ENCODE data around the gene ABHD8. TPM values are rescaled to one million over a fixed set of nuclear protein-coding genes. Genes with fewer than 3 reads are reported as not detected.

The ABHD8 gene
- total and polyA plus RNA-seq, 11 donors: 7.4 to 21.8 (median 11.6) TPM

DNA sequence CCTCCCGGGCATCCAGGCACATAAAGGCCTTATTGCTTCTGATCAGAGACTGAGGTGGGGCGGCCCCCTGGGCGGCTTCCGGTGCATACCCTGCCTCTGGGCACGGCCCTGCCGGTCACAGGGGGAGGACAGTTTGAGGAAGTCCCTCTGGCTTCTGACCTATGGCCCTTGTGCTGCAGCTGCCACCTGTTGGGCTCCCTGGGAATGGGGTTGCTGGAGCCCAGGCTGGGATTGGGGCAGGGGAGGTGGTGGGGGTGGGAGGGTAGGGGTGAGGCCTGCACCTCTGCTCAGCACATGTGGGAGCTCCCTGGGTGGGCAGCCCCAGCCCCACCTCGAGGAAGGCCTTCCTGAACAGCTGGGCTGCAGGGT, 20.7 kb upstream of the ABHD8 start:
- ATAC-seq (no peak), DNase-seq (no peak)
- no peaks in the 10 kb centered on the region for H3K9me3 ChIP-seq
- intact Hi-C loops (cut with DNase I): no loop called here
- H3K27me3 ChIP-seq: peaks cover 0 to 3% (median 0%) of the 10 kb centered on the region in 9 donors
- H3K27ac ChIP-seq: no peak overlapping the region
- H3K36me3 ChIP-seq: peaks cover 0 to 50% (median 28%) of the 10 kb centered on the region in 9 donors
- H3K4me3 ChIP-seq: peak overlapping the region in 2 of 12 donors; percentile 7 to 46
- 37 to 67% (median 44%) methylated on average over 1 to 7 of the region's 7 CpGs for WGBS, 4 donors
- TF ChIP-seq, protein P1, sequence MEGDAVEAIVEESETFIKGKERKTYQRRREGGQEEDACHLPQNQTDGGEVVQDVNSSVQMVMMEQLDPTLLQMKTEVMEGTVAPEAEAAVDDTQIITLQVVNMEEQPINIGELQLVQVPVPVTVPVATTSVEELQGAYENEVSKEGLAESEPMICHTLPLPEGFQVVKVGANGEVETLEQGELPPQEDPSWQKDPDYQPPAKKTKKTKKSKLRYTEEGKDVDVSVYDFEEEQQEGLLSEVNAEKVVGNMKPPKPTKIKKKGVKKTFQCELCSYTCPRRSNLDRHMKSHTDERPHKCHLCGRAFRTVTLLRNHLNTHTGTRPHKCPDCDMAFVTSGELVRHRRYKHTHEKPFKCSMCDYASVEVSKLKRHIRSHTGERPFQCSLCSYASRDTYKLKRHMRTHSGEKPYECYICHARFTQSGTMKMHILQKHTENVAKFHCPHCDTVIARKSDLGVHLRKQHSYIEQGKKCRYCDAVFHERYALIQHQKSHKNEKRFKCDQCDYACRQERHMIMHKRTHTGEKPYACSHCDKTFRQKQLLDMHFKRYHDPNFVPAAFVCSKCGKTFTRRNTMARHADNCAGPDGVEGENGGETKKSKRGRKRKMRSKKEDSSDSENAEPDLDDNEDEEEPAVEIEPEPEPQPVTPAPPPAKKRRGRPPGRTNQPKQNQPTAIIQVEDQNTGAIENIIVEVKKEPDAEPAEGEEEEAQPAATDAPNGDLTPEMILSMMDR (IDR thresholded peaks at IDR 0.05): no peak
- no peak for TF ChIP-seq POLR2A (IDR thresholded peaks at IDR 0.05)
- peaks cover 0 to 17% (median 0%) of the 10 kb centered on the region in 12 donors for H3K4me1 ChIP-seq

DNA sequence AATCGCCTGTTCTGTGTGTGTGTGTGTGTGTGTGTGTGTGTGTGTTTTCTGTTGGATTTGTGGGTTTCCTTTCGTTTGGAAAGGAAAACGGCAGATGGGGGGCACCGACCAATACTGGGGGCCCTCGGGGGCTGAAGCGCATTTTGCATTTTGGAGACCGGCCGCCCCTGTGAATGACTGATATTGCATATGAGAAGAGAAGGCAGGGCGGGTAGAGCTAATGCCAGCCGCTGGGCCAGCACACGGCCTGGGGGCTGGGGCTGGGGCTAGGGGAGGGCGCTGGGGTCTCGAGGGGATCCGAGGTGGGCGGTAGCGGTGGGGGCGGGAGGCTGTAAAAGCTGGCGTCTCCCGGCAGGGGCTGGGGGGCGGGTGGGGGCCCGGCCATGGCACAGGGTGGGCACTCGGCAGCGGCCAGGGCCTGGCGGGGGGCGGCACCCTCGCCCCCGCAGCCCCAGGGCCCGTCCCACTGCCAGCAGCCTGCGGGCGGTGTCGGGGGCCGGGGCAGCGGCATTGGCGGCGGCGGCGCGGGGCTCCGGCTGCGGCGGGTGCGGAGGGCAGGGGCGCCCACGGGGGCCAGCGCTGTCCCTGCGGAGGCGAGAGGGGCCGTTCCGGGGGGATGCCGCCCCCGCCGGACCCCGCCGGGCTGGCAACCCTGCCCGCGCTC, 20.2 kb upstream of the ABHD8 start:
- DNase-seq (no peak), ATAC-seq (no peak)
- Histone ChIP-seq H3K4me3 (peak overlapping the region in 2 of 12 donors; percentile 7 to 46), H3K27ac (no peak overlapping the region), H3K9me3 (no peaks in the 10 kb centered on the region), H3K36me3 (peaks cover 0 to 53% (median 30%) of the 10 kb centered on the region in 9 donors), H3K27me3 (no peaks in the 10 kb centered on the region), H3K4me1 (peaks cover 0 to 12% (median 0%) of the 10 kb centered on the region in 12 donors)
- no peak for TF ChIP-seq POLR2A (IDR thresholded peaks at IDR 0.05)
- TF ChIP-seq, protein P1 (IDR thresholded peaks at IDR 0.05): no peak
- intact Hi-C loops (cut with DNase I): no loop called here
- WGBS, 4 donors: 42 to 86% (median 51%) methylated on average over 11 to 56 of the region's 56 CpGs

DNA sequence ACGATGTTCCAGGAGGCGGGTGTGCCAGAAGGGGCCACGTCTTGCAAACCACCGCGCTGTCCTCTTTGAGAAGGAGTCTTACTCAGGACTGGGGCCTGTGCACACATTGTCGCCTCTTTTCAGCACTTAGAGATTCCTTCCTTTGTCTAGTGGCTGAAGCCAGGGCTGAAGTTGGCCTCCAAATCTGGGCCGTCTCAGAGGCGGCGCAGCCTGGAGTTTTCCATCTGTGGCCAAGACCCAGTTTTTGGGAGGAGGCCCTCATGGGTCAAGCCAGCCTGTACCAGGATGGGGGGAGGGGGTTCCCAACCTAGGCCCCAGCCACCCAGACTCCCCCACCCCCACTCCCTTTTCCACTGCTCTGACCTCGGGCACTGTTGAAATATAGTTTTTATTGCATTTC, 19.6 kb upstream of the ABHD8 start:
- DNase-seq (no peak), ATAC-seq (no peak)
- Histone ChIP-seq H3K27ac (no peak overlapping the region), H3K4me1 (peaks cover 0 to 8% (median 0%) of the 10 kb centered on the region in 12 donors), H3K36me3 (peaks cover 0 to 50% (median 30%) of the 10 kb centered on the region in 9 donors), H3K4me3 (no peak overlapping the region), H3K27me3 (no peaks in the 10 kb centered on the region), H3K9me3 (no peaks in the 10 kb centered on the region)
- no peak for TF ChIP-seq POLR2A (IDR thresholded peaks at IDR 0.05)
- TF ChIP-seq, protein P1 (IDR thresholded peaks at IDR 0.05): no peak
- intact Hi-C loops (cut with DNase I): no loop called here
- 67 to 83% (median 81%) methylated on average over 5 to 10 of the region's 10 CpGs for WGBS, 4 donors

DNA sequence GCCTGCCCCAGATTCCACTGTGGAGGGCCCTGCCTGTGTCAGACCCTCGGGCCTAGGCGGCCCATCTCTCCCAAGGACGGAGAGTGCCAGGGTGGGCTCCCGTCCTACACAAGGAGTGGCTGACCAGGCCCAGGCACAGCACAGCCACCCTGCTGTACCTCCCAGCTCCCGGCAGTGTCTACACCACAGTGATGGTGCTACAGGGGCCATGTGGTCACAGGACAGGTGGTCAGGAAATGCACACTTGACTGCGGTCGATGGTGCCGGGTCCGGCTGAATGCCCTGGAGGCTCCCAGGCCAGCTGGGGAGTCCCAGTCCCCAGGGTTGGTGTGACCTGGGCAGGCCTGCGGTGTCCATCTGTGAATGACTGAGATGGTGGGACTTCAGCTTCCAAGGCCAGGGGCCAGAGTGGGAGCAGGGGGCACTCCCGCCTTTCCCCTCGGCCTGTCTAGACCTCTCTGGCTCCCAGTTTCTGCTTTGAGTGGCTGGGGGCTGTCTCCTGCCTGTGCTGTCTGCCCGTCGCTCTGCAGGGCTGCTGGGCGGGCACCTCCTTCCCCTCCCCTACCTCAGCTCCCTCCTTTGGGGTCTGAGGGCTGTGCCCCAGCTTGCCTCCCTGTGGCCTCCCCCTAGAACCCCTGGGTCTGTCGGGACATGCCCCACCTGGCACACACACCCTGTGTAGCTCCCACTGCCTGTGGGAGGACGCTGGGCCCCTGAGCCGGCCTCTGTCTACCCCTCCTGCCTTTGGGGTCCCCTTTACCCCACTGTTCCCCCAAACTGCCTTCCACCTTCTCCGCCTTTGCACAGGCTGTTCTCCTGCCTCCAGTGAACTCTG, 18.6 kb upstream of the ABHD8 start:
- H3K4me3 ChIP-seq: no peak overlapping the region
- H3K36me3 ChIP-seq: peaks cover 0 to 50% (median 32%) of the 10 kb centered on the region in 9 donors
- TF ChIP-seq, protein P1 (IDR thresholded peaks at IDR 0.05): no peak
- TF ChIP-seq POLR2A (IDR thresholded peaks at IDR 0.05): no peak
- no peaks in the 10 kb centered on the region for H3K9me3 ChIP-seq
- no peak overlapping the region for H3K27ac ChIP-seq
- DNase-seq (no peak), ATAC-seq (peak in 1 of 4 donors; percentile 7)
- WGBS, 4 donors: 89 to 94% (median 91%) methylated on average over 7 to 19 of the region's 19 CpGs
- intact Hi-C loops (cut with DNase I): no loop called here
- peaks cover 0 to 8% (median 0%) of the 10 kb centered on the region in 12 donors for H3K4me1 ChIP-seq
- H3K27me3 ChIP-seq: no peaks in the 10 kb centered on the region

Measured in heart left ventricle (tissue), 16 donors.